GM23338 (cell line): ENCODE measurements around the gene PPP2R2D.

Source experiments
- CTCF ChIP-seq, 2 experiments: fragments of 200-600 bp in 1 of 2; sonication (generic) in 1 of 2; conservative IDR thresholded peaks; 2 replicates each; pipeline versions ENCODE4 v1.5.1 to v1.6.1; 2016 to 2017; ENCODE audit warnings: antibody characterized with exemption in 2 of 2, low read depth in 2 of 2, mild to moderate bottlenecking in 2 of 2, moderate library complexity in 1 of 2
- EZH2 ChIP-seq: fragments of 200-600 bp; sonication (generic); IDR thresholded peaks from one replicate; pipeline ENCODE4 v1.8.0; 2017; ENCODE audit warnings: antibody characterized with exemption, mild to moderate bottlenecking, low read depth; ENCODE audit not compliant: unreplicated experiment
- JUNB ChIP-seq: IDR thresholded peaks from one replicate; pipeline ENCODE4 v1.6.1; 2016; ENCODE audit warnings: antibody characterized with exemption; ENCODE audit not compliant: unreplicated experiment
- REST ChIP-seq: IDR thresholded peaks from one replicate; pipeline ENCODE4 v1.6.1; 2018; ENCODE audit warnings: antibody characterized with exemption; ENCODE audit not compliant: unreplicated experiment
- ZNF331 ChIP-seq: fragments of 250-450 bp; sonication (Bioruptor Pico); IDR thresholded peaks from 2 replicates; pipeline ENCODE4 v1.5.0; 2020; ENCODE audit warnings: low read depth, mild to moderate bottlenecking, moderate library complexity

GRCh38 chr10:132006966-132007365 is 106.2 kb downstream of the PPP2R2D start:
- TF ChIP-seq CTCF (conservative IDR thresholded peaks at IDR 0.05; ENCODE audit: low read depth in 2 of 2) (no peak), EZH2 (no peak), REST (no peak), JUNB (no peak), ZNF331 (CRISPR knock-in tag) (no peak)
